ENCODE results near the gene ARHGAP42.

ARHGAP42 gene

DNA sequence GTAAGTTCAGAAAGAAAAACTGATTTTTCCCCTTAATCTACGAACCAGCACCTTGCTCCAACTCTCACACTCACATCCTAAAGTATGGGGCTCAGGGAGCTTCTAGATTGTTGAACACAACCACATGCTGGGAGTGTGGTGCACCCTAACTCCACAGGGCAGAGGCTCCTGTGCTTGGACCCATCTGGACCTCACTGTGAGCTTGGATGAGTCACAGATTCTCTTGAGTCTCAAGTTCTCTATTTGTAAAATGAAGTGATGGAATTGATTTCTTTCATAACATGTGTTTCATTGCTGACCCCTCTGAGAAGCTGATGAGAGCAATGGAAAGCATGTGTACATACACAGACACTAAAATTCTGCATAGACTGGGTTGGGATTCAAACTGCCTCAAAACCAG is 332.8 kb downstream of the ARHGAP42 start:
- H3K36me3 ChIP-seq (ENCODE audit: insufficient read depth, low read length), result no peaks in the 10 kb centered on the region
- no peak overlapping the region for H3K4me3 ChIP-seq (ENCODE audit: low read depth in 1 of 2, low read length in 2 of 2)
- no peak for ATAC-seq (ENCODE audit: insufficient read depth, low read depth)
- H3K27me3 ChIP-seq (ENCODE audit: insufficient read depth, low read length, poor library complexity), result no peaks in the 10 kb centered on the region
- H3K9me3 ChIP-seq (ENCODE audit: insufficient read depth, low read length, severe bottlenecking), result no peaks in the 10 kb centered on the region
- H3K4me2 ChIP-seq (ENCODE audit: insufficient read depth, low read length), result no peak overlapping the region
- H2AFZ ChIP-seq (ENCODE audit: low read depth, low read length), result no peak overlapping the region
- H4K20me1 ChIP-seq (ENCODE audit: insufficient read depth, low read length), result no peaks in the 10 kb centered on the region
- no peak for DNase-seq
- no peaks in the 10 kb centered on the region for H3K4me1 ChIP-seq (ENCODE audit: insufficient read depth, low read length)
- H3K27ac ChIP-seq (ENCODE audit: low read length), result no peak overlapping the region
- no peak for TF ChIP-seq EZH2 (IDR thresholded peaks at IDR 0.05; ENCODE audit: borderline replicate concordance, low read depth, low read length, severe bottlenecking)
- no peaks in the 10 kb centered on the region for H3K79me2 ChIP-seq (ENCODE audit: insufficient read depth, low read length)
- H3K9ac ChIP-seq (ENCODE audit: low read depth, low read length), result no peak overlapping the region

DNA sequence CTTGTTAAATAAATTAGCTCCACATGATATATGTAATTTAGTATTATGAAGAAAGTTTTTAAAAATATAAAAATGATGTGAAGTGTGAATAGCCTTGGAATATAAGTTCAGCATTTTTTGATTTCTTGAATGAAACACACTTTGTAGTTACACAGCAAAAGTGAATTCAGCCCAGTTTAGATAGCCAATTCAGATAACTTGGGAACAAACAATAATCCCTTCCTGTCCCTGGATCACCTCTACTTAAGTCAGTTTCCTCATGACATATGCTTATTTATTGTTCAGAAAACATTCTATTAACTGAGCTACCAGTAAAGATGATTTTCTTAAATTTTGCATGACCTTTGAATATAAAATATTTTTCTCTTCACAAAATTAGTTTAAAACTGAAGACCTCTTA is 335.2 kb downstream of the ARHGAP42 start:
- no peak overlapping the region for H3K27ac ChIP-seq (ENCODE audit: low read length)
- no peak for ATAC-seq (ENCODE audit: insufficient read depth, low read depth)

DNA sequence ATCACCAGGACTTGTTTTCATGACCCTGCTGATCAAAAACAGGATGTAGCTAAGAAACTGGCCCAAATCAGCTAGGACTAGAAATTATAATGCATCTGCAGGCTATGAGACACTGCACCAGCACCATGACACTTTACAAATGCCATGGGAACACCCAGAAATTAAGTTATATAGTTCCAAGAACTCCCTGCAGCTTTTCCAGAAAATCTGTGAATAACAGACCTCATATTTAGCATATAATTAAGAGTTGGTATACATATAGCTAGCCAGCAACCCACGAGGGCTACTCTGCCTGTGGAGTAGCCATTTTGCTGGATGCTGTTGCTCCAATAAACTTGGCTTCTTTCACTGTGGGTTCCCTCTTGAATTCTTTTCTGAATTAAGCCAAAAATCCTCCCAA is 341.6 kb downstream of the ARHGAP42 start:
- H3K4me3 ChIP-seq (ENCODE audit: low read depth in 1 of 2, low read length in 2 of 2), result no peak overlapping the region
- H3K27me3 ChIP-seq (ENCODE audit: insufficient read depth, low read length, poor library complexity), result no peaks in the 10 kb centered on the region
- ATAC-seq (ENCODE audit: insufficient read depth, low read depth) (no peak), DNase-seq (no peak)
- no peaks in the 10 kb centered on the region for H3K36me3 ChIP-seq (ENCODE audit: insufficient read depth, low read length)
- H3K4me2 ChIP-seq (ENCODE audit: insufficient read depth, low read length), result no peak overlapping the region
- H4K20me1 ChIP-seq (ENCODE audit: insufficient read depth, low read length), result no peaks in the 10 kb centered on the region
- TF ChIP-seq, protein P1, sequence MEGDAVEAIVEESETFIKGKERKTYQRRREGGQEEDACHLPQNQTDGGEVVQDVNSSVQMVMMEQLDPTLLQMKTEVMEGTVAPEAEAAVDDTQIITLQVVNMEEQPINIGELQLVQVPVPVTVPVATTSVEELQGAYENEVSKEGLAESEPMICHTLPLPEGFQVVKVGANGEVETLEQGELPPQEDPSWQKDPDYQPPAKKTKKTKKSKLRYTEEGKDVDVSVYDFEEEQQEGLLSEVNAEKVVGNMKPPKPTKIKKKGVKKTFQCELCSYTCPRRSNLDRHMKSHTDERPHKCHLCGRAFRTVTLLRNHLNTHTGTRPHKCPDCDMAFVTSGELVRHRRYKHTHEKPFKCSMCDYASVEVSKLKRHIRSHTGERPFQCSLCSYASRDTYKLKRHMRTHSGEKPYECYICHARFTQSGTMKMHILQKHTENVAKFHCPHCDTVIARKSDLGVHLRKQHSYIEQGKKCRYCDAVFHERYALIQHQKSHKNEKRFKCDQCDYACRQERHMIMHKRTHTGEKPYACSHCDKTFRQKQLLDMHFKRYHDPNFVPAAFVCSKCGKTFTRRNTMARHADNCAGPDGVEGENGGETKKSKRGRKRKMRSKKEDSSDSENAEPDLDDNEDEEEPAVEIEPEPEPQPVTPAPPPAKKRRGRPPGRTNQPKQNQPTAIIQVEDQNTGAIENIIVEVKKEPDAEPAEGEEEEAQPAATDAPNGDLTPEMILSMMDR (IDR thresholded peaks at IDR 0.05; ENCODE audit: borderline replicate concordance, extremely low read depth, low read length, poor library complexity, severe bottlenecking), result no peak
- TF ChIP-seq EZH2 (IDR thresholded peaks at IDR 0.05; ENCODE audit: borderline replicate concordance, low read depth, low read length, severe bottlenecking), result no peak
- no peaks in the 10 kb centered on the region for H3K79me2 ChIP-seq (ENCODE audit: insufficient read depth, low read length)
- H3K27ac ChIP-seq (ENCODE audit: low read length), result no peak overlapping the region
- no peak overlapping the region for H2AFZ ChIP-seq (ENCODE audit: low read depth, low read length)
- no peak overlapping the region for H3K9ac ChIP-seq (ENCODE audit: low read depth, low read length)
- no peaks in the 10 kb centered on the region for H3K4me1 ChIP-seq (ENCODE audit: insufficient read depth, low read length)
- no peaks in the 10 kb centered on the region for H3K9me3 ChIP-seq (ENCODE audit: insufficient read depth, low read length, severe bottlenecking)

More for the DNA sequence above, 335.2 kb downstream of the ARHGAP42 start:
- no peak overlapping the region for H3K9ac ChIP-seq (ENCODE audit: low read depth, low read length)
- no peaks in the 10 kb centered on the region for H3K36me3 ChIP-seq (ENCODE audit: insufficient read depth, low read length)
- H4K20me1 ChIP-seq (ENCODE audit: insufficient read depth, low read length), result no peaks in the 10 kb centered on the region
- H3K4me2 ChIP-seq (ENCODE audit: insufficient read depth, low read length), result no peak overlapping the region
- TF ChIP-seq EZH2 (IDR thresholded peaks at IDR 0.05; ENCODE audit: borderline replicate concordance, low read depth, low read length, severe bottlenecking), result no peak
- TF ChIP-seq, protein P1 (IDR thresholded peaks at IDR 0.05; ENCODE audit: borderline replicate concordance, extremely low read depth, low read length, poor library complexity, severe bottlenecking), result no peak
- H3K4me3 ChIP-seq (ENCODE audit: low read depth in 1 of 2, low read length in 2 of 2), result no peak overlapping the region
- DNase-seq, result no peak
- H3K79me2 ChIP-seq (ENCODE audit: insufficient read depth, low read length), result no peaks in the 10 kb centered on the region
- no peak overlapping the region for H2AFZ ChIP-seq (ENCODE audit: low read depth, low read length)
- H3K9me3 ChIP-seq (ENCODE audit: insufficient read depth, low read length, severe bottlenecking), result no peaks in the 10 kb centered on the region
- H3K4me1 ChIP-seq (ENCODE audit: insufficient read depth, low read length), result no peaks in the 10 kb centered on the region
- H3K27me3 ChIP-seq (ENCODE audit: insufficient read depth, low read length, poor library complexity), result no peaks in the 10 kb centered on the region

DNA sequence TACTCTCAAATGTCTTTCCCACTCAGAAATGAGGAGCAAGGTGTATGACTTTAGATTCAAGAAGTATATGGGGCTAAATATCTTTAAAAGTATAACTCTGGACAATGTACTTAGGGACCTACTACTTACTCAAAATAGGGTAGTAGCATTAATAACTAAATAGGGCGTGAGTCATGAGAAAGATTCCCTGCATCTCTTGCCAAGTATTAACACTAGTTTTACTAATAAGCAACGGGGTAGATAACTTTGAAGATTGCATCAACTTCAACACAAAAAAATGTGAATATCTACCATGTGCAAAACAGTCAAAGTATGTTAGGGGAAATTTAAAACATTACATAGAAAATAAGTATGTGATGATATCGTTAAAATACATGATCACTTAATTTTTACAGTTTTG is 342.9 kb downstream of the ARHGAP42 start:
- Histone ChIP-seq H3K9ac (ENCODE audit: low read depth, low read length) (no peak overlapping the region), H3K27ac (ENCODE audit: low read length) (no peak overlapping the region), H3K36me3 (ENCODE audit: insufficient read depth, low read length) (no peaks in the 10 kb centered on the region), H3K4me2 (ENCODE audit: insufficient read depth, low read length) (no peak overlapping the region), H4K20me1 (ENCODE audit: insufficient read depth, low read length) (no peaks in the 10 kb centered on the region), H3K79me2 (ENCODE audit: insufficient read depth, low read length) (no peaks in the 10 kb centered on the region), H2AFZ (ENCODE audit: low read depth, low read length) (no peak overlapping the region), H3K4me1 (ENCODE audit: insufficient read depth, low read length) (no peaks in the 10 kb centered on the region), H3K27me3 (ENCODE audit: insufficient read depth, low read length, poor library complexity) (no peaks in the 10 kb centered on the region), H3K4me3 (ENCODE audit: low read depth in 1 of 2, low read length in 2 of 2) (no peak overlapping the region), H3K9me3 (ENCODE audit: insufficient read depth, low read length, severe bottlenecking) (no peaks in the 10 kb centered on the region)
- TF ChIP-seq EZH2 (IDR thresholded peaks at IDR 0.05; ENCODE audit: borderline replicate concordance, low read depth, low read length, severe bottlenecking), result no peak
- TF ChIP-seq, protein P1 (IDR thresholded peaks at IDR 0.05; ENCODE audit: borderline replicate concordance, extremely low read depth, low read length, poor library complexity, severe bottlenecking), result no peak
- ATAC-seq (ENCODE audit: insufficient read depth, low read depth) (no peak), DNase-seq (no peak)

All from DND-41 (cell line).